Measurements from ENCODE around the gene ADGRV1. TPM values are rescaled to one million over a fixed set of nuclear protein-coding genes. Genes with fewer than 3 reads are reported as not detected.

ADGRV1 gene
- total and polyA plus RNA-seq, 2 donors (not counting 3 experiments of a cell fraction or from before 2014, with no cell fraction given) = 0.11 to 0.55 TPM

- peak overlapping the region; percentile 13 for H3K9ac ChIP-seq (replicated peaks; ENCODE audit: extremely low read depth, insufficient read depth, low read length)
- peak; percentile 33 for FAIRE-seq
- H3K79me2 ChIP-seq (ENCODE audit: control insufficient read depth, insufficient read depth, low read length) = no peaks in the 10 kb centered on the region
- no peaks in the 10 kb centered on the region for H3K9me3 ChIP-seq (replicated peaks; ENCODE audit: control insufficient read depth, insufficient read depth, low read length)
- TF ChIP-seq MAX (IDR thresholded peaks at IDR 0.05; ENCODE audit: insufficient read depth, insufficient read length) (no peak), MYC (IDR thresholded peaks at IDR 0.05; ENCODE audit: low read depth, low read length) (no peak), EZH2 (IDR thresholded peaks at IDR 0.05; ENCODE audit: borderline replicate concordance, low read depth, low read length, severe bottlenecking) (no peak), GATA2 (IDR thresholded peaks at IDR 0.05; ENCODE audit: insufficient read depth, insufficient read length, low read depth, low read length) (peak; percentile 87), CTCF (IDR thresholded peaks at IDR 0.05; ENCODE audit: extremely low read depth in 1 of 2, insufficient read depth in 1 of 2, low read depth in 1 of 2, low read length in 2 of 2) (no peak), JUN (IDR thresholded peaks at IDR 0.05; ENCODE audit: borderline replicate concordance, insufficient read depth, insufficient read length, low read depth) (peak; percentile 12), FOS (IDR thresholded peaks at IDR 0.05; ENCODE audit: borderline replicate concordance, insufficient read depth, low read length) (no peak), POLR2A (IDR thresholded peaks at IDR 0.05; ENCODE audit: low read depth, low read length) (no peak), POLR2AphosphoS5 (IDR thresholded peaks at IDR 0.05; ENCODE audit: insufficient read depth, low read depth, low read length) (no peak)
- H2AFZ ChIP-seq (ENCODE audit: low read depth, low read length) = peak overlapping the region; percentile 71
- POLR2A ChIA-PET = no interaction called here
- BruUV-seq (replicated peaks) = no TSS peak
- H3K4me2 ChIP-seq (ENCODE audit: insufficient read depth, low read length) = peak overlapping the region; percentile 56
- dilution Hi-C loops (cut with MboI; ENCODE audit: extremely low pct_ligation_motif_present, low sequenced_read_pairs) (no loop called here), intact Hi-C loops (cut with micrococcal nuclease) (loop anchor here (1.0 to 5.0 kb wide), 2 partner anchors 101 to 114 kb away; no protein-coding TSS in a partner anchor)
- CTCF ChIA-PET = no interaction called here
- peak overlapping the region; percentile 87 for H3K27ac ChIP-seq (ENCODE audit: insufficient read depth, low read depth, low read length)
- no peak overlapping the region for H3K4me3 ChIP-seq (replicated peaks in 1 of 3; ENCODE audit: insufficient read depth in 1 of 3, low read depth in 1 of 3, low read length in 3 of 3)
- H3K9me1 ChIP-seq (replicated peaks; ENCODE audit: control insufficient read depth, extremely low read depth, insufficient read depth, low read length) = no peaks in the 10 kb centered on the region
- no peaks in the 10 kb centered on the region for H3K27me3 ChIP-seq (ENCODE audit: control insufficient read depth in 2 of 2, insufficient read depth in 2 of 2, low read length in 2 of 2)
- peaks cover 42% of the 10 kb centered on the region for H3K4me1 ChIP-seq (ENCODE audit: control insufficient read depth, extremely low read depth, insufficient read depth, low read length)
- H3K36me3 ChIP-seq (ENCODE audit: control insufficient read depth in 2 of 2, extremely low read depth in 1 of 2, insufficient read depth in 2 of 2, low read length in 2 of 2) = no peaks in the 10 kb centered on the region
- DNase-seq (ENCODE audit: low read depth, low spot score) = peak; percentile 64
- no peaks in the 10 kb centered on the region for H4K20me1 ChIP-seq (replicated peaks; ENCODE audit: control insufficient read depth, extremely low read depth, insufficient read depth, low read length)
Observed at GRCh38 chr5:91166059-91166807, 607.6 kb downstream of the ADGRV1 start.
